ENCODE data around the gene ABI1. TPM values are rescaled to one million over a fixed set of nuclear protein-coding genes. Genes with fewer than 3 reads are reported as not detected.

The ABI1 gene
- total RNA-seq, 1 experiment from 2014 or later = 54.6 TPM

GRCh38 chr10:26855186-26855585, 5.6 kb downstream of the ABI1 start:
- no peak for DNase-seq (ENCODE audit: low spot score)

GRCh38 chr10:26854524-26854923, 6.2 kb downstream of the ABI1 start:
- DNase-seq (ENCODE audit: low spot score) = no peak

DNA sequence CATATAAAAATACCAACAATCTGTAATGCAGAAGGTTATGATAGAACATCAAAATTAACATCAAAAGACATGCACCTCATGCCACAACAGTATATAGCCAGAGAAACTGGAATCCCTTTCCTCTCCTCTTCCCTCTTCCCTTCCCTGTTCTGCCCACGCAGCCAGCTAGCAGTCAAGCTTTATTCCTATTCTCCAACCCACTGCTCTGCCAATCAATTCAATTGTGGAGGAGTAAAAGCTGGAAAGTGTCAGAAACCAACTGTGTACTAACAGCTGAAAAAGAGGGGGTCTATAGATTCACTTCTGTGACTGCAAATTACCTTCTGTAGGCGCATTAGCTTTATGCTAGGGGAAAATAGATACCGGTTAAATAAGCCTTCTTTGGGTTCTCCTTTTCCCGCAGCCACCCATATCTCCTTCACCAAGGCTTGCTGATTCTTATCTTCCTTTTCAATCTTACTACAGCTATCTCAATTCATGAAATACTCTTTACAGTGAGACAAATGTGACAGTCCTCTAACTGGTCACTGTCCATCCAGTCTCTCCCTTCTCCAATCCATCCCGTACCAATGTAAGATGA, 16.3 kb downstream of the ABI1 start:
- no peak for DNase-seq (ENCODE audit: low spot score)

- DNase-seq (ENCODE audit: low spot score) = no peak
Observed at GRCh38 chr10:26843736-26844135, 17.0 kb downstream of the ABI1 start.

DNA sequence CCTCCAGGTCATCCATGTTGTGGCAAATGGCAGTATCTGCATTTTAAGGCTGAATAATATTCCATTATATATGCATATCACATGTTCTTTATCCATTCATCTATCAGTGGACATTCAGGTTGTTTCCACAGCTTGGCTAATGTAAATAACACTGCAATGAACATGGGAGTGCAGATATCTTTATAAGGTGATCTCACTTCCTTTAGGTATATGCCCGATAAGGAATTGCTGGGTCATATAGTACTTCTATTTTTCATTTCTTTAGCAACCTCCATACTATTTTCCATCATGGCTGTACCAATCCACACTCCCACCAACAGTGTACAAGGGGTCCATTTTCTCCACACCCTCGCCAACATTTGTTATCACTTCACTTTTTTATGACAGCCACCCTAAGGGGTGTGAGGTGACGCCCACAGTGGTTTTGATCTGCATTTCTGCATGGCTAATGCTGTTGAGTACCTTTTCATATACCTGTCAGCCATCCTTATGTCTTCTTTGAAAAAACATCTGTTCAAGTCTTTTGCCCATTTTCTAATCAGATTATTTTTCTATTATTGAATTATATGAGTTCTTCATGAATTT, 18.9 kb downstream of the ABI1 start:
- DNase-seq (ENCODE audit: low spot score) = no peak

- no peak for DNase-seq (ENCODE audit: low spot score)
Observed at GRCh38 chr10:26840938-26841732, 19.6 kb downstream of the ABI1 start.

DNA sequence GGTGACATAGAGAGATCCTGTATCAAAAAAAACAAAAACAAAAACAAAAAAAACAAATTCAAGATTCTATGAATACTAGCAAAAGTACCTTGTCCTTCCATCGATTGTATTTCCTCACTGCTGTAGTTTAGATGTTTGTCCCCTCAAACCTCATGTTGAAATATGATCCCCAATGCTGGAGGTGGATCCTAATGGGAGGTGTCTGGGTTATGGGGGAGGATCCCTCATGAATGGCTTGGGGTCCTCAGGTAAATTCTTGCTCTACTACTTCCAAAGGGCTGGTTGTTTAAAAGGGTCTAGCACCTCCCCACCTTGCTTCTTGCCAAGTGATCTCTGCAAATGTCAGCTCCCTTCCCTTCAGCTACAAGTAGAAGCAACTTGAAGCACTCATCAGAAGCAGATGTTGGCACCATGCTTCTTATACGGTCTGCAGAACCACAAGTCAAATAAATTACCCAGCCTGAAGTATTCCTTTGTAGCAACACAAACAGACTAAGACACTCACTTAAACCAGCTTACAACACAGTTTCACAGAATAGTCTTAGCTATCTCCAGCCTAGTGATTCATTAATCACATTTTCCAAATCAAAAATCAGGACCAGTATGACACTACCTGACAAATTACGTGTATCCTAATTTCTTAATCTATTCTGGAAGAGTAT, 20.7 kb downstream of the ABI1 start:
- DNase-seq (ENCODE audit: low spot score) = no peak

GRCh38 chr10:26837139-26837538, 23.6 kb downstream of the ABI1 start:
- no peak for DNase-seq (ENCODE audit: low spot score)

- DNase-seq (ENCODE audit: low spot score) = no peak
Observed at GRCh38 chr10:26835025-26835424, 25.7 kb downstream of the ABI1 start.

DNA sequence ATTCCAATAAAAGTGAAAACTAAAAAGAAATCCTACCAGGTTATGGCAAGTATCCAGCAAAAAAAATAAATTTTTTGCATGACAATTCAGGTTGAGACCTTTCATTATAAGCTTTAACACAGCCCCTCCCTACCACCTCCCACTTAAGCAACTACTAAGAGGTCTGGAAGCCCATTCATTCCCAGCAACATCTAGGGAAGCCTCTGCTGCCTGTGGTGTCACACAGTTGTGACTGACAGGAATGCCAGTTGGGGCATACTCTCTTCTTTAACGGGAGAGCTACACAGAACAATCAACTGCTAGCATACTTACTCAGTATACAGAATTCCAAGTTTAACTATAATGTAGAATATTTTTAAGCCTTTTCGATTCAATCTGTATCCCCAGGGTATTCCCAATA, 27.8 kb downstream of the ABI1 start:
- DNase-seq (ENCODE audit: low spot score) = no peak

- DNase-seq (ENCODE audit: low spot score) = no peak
Observed at GRCh38 chr10:26831936-26832335, 28.8 kb downstream of the ABI1 start.

GRCh38 chr10:26829810-26830515, 30.8 kb downstream of the ABI1 start:
- no peak for DNase-seq (ENCODE audit: low spot score)

GRCh38 chr10:26824015-26824690, 36.6 kb downstream of the ABI1 start:
- DNase-seq (ENCODE audit: low spot score) = no peak

DNA sequence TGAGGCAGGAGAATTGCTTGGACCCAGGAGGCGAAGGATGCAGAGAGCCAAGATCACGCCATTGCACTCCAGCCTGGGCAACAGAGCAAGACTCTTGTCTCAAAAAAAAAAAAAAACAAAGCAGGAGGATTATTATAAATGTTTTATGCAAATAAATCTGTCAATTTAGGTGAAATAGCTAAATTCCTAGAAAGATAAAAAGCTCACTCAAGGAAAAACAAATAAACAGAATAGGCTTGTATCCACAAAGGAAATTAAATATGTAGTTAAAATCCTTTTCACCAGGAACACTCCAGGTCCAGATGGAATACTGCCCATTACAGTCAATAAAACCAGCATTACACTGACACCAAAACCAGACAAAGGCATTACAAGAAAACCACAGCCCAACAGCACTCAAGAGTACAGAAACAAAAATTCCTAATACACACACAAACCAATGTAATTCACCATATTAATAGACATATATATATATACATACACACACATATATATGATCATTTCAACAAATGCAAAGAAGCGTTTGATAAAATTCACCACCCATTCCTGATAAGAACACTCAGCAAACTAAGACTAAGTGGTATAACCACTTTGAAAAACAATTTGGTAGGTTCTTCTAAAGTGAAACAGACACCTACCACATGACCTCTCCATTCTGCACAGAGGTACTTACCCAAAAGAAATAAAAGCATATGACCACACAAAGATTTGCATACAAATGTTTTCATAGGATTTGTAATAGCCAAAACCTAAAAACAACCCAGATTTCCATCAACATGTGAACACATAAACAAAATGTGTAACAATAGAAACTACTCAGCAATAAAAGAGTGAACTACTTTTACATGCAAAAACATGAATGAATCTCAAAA, 38.8 kb downstream of the ABI1 start:
- no peak for DNase-seq (ENCODE audit: low spot score)

DNA sequence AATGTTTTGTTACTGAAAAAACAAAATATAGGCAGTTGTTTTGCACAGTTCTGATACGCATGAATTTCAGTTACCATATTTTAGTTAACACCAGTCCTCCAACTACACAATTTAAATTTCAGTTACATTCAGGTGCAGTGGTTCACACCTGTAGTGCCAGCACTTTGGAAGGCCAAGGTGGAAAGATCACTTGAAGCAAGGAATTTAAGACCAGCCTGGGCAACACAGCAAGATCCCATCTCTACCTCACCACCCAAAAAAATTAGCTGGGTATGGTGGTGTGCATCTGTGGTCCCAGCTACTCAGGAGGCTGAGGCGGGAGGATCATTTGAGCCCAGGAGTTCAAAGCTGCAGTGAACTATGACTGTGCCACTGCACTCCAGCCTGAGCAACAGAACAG, 45.3 kb downstream of the ABI1 start:
- DNase-seq (ENCODE audit: low spot score) = no peak

- no peak for DNase-seq (ENCODE audit: low spot score)
Observed at GRCh38 chr10:26810435-26811026, 50.2 kb downstream of the ABI1 start.

DNA sequence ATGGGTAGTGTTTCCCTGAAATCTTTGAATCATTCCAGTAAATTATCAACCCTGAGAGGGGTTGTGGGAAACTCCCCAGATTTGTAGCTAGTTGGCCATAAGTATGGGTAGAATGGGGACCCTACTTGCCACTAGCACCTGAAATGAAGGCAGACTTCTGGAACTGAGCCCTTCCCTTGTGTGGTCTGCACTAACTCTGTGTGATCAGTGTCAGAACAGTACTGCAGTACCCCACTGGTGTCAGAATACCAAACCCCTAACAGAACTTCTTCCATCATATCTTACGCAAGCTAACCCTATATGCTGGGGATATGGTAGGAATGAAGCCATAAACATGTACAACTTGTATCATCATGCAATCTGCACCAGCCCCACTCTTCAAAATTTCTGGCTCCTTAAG, 50.8 kb downstream of the ABI1 start:
- DNase-seq (ENCODE audit: low spot score) = no peak

GRCh38 chr10:26807532-26807931, 53.2 kb downstream of the ABI1 start:
- DNase-seq (ENCODE audit: low spot score) = no peak

DNA sequence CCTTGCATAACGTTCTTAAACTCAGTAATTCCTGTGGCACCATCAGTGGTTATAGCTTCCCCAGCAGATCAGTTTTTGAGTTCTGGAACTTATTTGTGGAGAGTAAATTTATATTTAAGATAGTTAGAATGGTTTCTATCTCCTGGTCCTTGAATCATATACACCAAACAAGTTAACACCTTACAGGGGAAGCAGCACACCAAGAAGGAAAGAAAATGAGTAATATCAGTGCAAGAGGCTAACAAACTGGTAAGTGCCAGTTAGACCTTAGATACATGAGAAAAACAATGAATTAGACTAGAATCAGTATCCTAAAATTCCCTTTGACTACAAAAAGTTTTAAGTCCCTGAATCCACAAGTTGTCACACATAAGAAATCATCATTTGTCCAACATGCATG, 54.2 kb downstream of the ABI1 start:
- no peak for DNase-seq (ENCODE audit: low spot score)

All from A172 (cell line).